Psoas muscle (tissue), 8 donors: ENCODE results near the gene TNFRSF11A. TPM values are rescaled to one million over a fixed set of nuclear protein-coding genes. Genes with fewer than 3 reads are reported as not detected.

Experiments
- ATAC-seq, 4 donors: fragments of 200-7000 bp; cut with Tn5 transposase; one replicate each; pipeline ENCODE4 v1.9.1; 2020; ENCODE audit warnings: moderate library complexity in 3 of 4, mild to moderate bottlenecking in 2 of 4
- DNase-seq, 2 donors: peaks; one replicate each; pipeline ENCODE4 v3.0.0-alpha.2; 2020
- H3K27ac ChIP-seq: fragments of 200-600 bp; one replicate; pipeline ENCODE4 v1.8.0; 2022
- H3K27me3 ChIP-seq, 3 donors: fragments of 200-600 bp in 1 of 3; one replicate each; pipeline versions ENCODE4 v1.6.1 to v1.8.0; 2013 to 2022; ENCODE audit warnings: low read length in 2 of 3, mild to moderate bottlenecking in 2 of 3, moderate library complexity in 1 of 3; ENCODE audit not compliant: insufficient read depth in 3 of 3
- H3K36me3 ChIP-seq, 2 donors: fragments of 200-600 bp in 1 of 2; one replicate each; pipeline versions ENCODE4 v1.6.1 to v1.8.0; 2013 to 2022; ENCODE audit warnings: low read depth in 1 of 2, mild to moderate bottlenecking in 1 of 2, moderate library complexity in 1 of 2; ENCODE audit not compliant: insufficient read depth in 1 of 2
- H3K4me1 ChIP-seq: fragments of 200-600 bp; one replicate; pipeline ENCODE4 v1.8.0; 2022
- H3K4me3 ChIP-seq: fragments of 200-600 bp; one replicate; pipeline ENCODE4 v1.8.0; 2022; ENCODE audit warnings: mild to moderate bottlenecking
- H3K9me3 ChIP-seq: fragments of 200-600 bp; one replicate; pipeline ENCODE4 v1.8.0; 2022
- CTCF ChIP-seq: fragments of 200-600 bp; IDR thresholded peaks from one replicate; pipeline ENCODE4 v1.8.0; 2022; ENCODE audit warnings: antibody characterized with exemption
- WGBS, 3 donors: extraction: QIAGEN DNeasy Blood & Tissue Kit; methylation state at CpG; one replicate each; pipeline versions ENCODE4 v1.1.6 to v1.1.7; 2013; 5-methylcytosine and 5-hydroxymethylcytosine counted together
- intact Hi-C, 2 donors: fragments of 100-400 bp; cut with DNase I; formaldehyde crosslinking; loops; one replicate each; pipeline versions ENCODE4 v1.11.0 to v1.14.2; 2022
- polyA plus RNA-seq, 3 donors: library from polyadenylated mRNA; stranded (reverse); fragments of 200-250 nt; gene quantifications; one replicate each; pipeline ENCODE4 v1.2.3, GENCODE V29; 2013
- total RNA-seq, 4 donors: library from RNA; stranded (reverse); fragmentation: NEBNext Ultra II Directional in 2 of 4; extraction: Animal tissue kit (Norgen Biotek cat#: 25700) in 2 of 4; gene quantifications; one replicate each; pipeline versions ENCODE4 v1.2.1 to v1.2.4, GENCODE V29; 2021 to 2023
- donor health status: healthy with polysubstance abuse.
- donor health status: DM: no; HTN: no; CAD: no; lungs with moderate emphysema.
- donor health status: Bipolar disorder and iron deficiency.
- donor health status: healthy.
- donor health status: DM: yes; HTN: yes; CAD: no.
- donor health status: DM: no; HTN: no; CAD: no.
- donor health status: DM: no; HTN: no; CAD: no.
- donor health status: DM: yes; HTN: yes; CAD: no.

The TNFRSF11A gene
- total and polyA plus RNA-seq, 7 donors = 0.12 to 1.3 (median 0.60) TPM

- Histone ChIP-seq H3K9me3 (no peaks in the 10 kb centered on the region), H3K4me1 (no peaks in the 10 kb centered on the region), H3K36me3 (no peaks in the 10 kb centered on the region), H3K27me3 (no peaks in the 10 kb centered on the region), H3K4me3 (no peak overlapping the region), H3K27ac (no peak overlapping the region)
- intact Hi-C loops = no loop called here
- DNase-seq (no peak), ATAC-seq (no peak)
- TF ChIP-seq CTCF = no peak
- 66 to 91% (median 86%) methylated on average over 7 of the region's 7 CpGs for WGBS, 3 donors
Measured at GRCh38 chr18:62361288-62361687, 36.2 kb downstream of the TNFRSF11A start.

- DNase-seq (no peak), ATAC-seq (no peak)
- Histone ChIP-seq H3K9me3 (no peaks in the 10 kb centered on the region), H3K27me3 (no peaks in the 10 kb centered on the region), H3K36me3 (no peaks in the 10 kb centered on the region), H3K4me1 (no peaks in the 10 kb centered on the region), H3K4me3 (no peak overlapping the region), H3K27ac (no peak overlapping the region)
- 86 to 94% (median 92%) methylated on average over 5 of the region's 5 CpGs for WGBS, 3 donors
- TF ChIP-seq CTCF = no peak
- intact Hi-C loops = no loop called here
Measured at GRCh38 chr18:62364558-62364957, 39.4 kb downstream of the TNFRSF11A start.

GRCh38 chr18:62365420-62365819 lies 40.3 kb downstream of the TNFRSF11A start:
- no peaks in the 10 kb centered on the region for H3K9me3 ChIP-seq
- intact Hi-C loops = no loop called here
- no peak overlapping the region for H3K4me3 ChIP-seq
- ATAC-seq (no peak), DNase-seq (no peak)
- H3K27ac ChIP-seq = no peak overlapping the region
- H3K27me3 ChIP-seq = no peaks in the 10 kb centered on the region
- no peaks in the 10 kb centered on the region for H3K36me3 ChIP-seq
- H3K4me1 ChIP-seq = no peaks in the 10 kb centered on the region
- no peak for TF ChIP-seq CTCF
- WGBS, 3 donors = 51 to 59% (median 57%) methylated on average over 2 of the region's 2 CpGs

GRCh38 chr18:62366992-62367391 lies 41.9 kb downstream of the TNFRSF11A start:
- Histone ChIP-seq H3K36me3 (no peaks in the 10 kb centered on the region), H3K4me1 (no peaks in the 10 kb centered on the region), H3K27ac (no peak overlapping the region), H3K27me3 (no peaks in the 10 kb centered on the region), H3K9me3 (no peaks in the 10 kb centered on the region), H3K4me3 (no peak overlapping the region)
- no peak for DNase-seq
- intact Hi-C loops = no loop called here
- 91 to 97% (median 95%) methylated on average over 6 of the region's 6 CpGs for WGBS, 3 donors
- TF ChIP-seq CTCF = no peak
- ATAC-seq = no peak

GRCh38 chr18:62368100-62368499 lies 43.0 kb downstream of the TNFRSF11A start:
- no peak overlapping the region for H3K4me3 ChIP-seq
- no peak for TF ChIP-seq CTCF
- no peaks in the 10 kb centered on the region for H3K9me3 ChIP-seq
- no peaks in the 10 kb centered on the region for H3K27me3 ChIP-seq
- DNase-seq = no peak
- H3K36me3 ChIP-seq = no peaks in the 10 kb centered on the region
- no peak overlapping the region for H3K27ac ChIP-seq
- intact Hi-C loops = no loop called here
- ATAC-seq = no peak
- 88 to 92% (median 89%) methylated on average over 2 of the region's 2 CpGs for WGBS, 3 donors
- H3K4me1 ChIP-seq = no peaks in the 10 kb centered on the region
